GM21737 (cell line): ENCODE results near the gene PCGF2.

Experiments used
- ATAC-seq: cut with Tn5 transposase; IDR thresholded peaks from one replicate; pipeline ENCODE4 v1.9.1; 2021; ENCODE audit warnings: mild to moderate bottlenecking, moderate library complexity; ENCODE audit not compliant: unreplicated experiment

The PCGF2 gene

DNA sequence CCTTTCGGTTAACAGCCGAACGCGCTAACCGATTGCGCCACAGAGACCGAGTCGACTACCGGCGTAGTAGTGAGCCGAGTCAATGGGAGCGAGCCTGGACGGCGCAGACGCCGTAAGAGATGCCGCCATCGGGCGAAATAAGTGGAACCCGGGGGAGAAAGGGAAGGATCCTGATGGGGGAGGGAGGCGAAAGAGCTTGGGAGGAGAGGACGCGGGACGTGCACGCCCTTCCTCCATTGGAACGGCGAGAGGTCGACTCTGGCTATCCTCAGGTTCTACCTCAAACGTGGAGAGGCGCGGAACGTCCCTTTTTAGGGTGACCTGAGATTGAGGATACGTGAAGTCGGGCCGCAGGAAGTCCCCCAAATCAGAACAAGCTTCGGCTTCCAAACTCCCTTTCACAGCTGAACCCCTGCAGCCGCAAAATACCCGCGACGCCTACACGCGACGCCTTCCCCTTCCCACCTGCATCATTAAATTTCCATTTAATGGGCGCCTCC lies 3.7 kb upstream of the PCGF2 start:
- ATAC-seq: peak; percentile 24

DNA sequence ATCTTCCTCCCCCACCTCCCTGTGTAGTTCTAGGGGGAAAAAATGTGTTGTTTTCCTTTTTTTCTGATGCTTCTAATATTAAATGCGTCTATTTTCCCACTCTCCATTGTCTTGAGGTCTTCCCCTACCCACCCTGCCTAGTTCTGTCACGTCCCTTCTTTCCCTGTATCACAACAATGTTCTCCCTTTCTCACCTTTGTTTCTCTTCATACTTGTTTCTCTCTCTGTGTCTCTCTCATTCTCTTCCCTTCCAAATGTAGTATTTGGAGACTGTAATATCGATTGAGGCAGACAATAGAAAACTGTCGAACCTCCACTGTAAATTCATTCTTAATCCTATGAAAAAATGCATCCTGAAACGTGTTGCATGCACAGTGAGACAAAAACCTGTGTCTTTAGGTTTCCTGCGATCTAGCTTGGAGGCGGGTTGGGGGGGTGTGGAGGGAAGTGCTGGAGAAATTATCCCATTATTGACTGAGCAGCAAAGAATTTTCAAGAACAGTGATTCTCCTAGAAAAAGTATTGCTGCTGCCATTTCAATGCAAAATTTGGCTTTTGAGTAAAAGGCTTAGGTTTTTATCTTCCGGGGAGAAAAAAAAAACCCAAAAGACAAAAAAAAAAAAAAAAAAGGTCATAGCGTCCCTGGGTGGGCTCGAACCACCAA lies 3.1 kb upstream of the PCGF2 start:
- ATAC-seq: no peak

DNA sequence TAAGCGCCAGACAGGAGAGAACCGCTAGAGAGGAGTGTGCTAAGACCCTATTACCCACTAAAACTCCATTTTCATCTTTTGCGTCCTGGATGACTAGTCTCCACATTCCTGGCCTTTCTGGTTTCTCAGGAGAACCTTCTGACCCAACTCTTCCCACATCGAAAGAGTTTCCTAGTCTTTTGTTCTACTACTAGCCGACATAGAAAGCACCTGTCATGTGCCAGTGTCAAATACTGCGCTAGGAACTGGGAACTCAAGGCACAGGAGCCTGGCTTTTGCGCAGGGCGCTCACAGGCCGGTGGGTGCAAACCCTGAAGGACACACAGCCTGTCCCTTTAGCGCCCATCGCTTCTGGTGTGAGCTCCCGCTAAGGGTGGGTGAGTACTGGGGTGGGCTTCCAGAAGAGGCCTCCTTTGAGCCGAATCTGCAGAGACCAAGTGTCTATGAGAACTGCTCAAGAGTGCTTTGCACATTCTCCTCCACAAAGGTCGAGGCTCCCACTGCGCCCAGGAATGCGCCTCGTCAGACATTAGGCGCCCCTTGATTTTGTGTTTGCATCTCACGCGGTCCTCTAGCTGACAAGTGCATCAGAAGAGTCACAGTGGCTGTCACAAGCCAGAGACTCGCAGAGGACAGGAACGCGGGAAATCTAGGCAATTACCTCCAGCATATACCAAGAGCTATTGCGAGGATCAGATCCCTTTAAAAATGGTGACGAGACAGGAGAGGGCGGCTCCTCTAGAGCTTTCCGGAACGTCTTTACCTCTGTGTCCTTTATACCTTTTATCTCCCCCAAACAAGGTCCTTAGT lies 2.4 kb upstream of the PCGF2 start:
- no peak for ATAC-seq

DNA sequence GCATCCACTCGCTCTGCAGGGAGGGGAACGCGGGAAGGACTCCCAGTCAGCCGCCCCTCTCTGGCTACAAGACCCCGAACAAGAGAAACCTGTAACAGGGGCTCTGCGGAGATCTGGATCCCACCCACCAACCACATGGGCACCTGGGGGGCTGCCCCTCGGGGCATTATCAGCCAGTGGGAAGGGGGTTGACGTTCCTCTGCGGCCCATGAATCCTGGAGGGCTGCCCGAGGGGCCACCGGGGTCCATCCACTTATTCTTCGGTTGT lies 1.8 kb upstream of the PCGF2 start:
- no peak for ATAC-seq

DNA sequence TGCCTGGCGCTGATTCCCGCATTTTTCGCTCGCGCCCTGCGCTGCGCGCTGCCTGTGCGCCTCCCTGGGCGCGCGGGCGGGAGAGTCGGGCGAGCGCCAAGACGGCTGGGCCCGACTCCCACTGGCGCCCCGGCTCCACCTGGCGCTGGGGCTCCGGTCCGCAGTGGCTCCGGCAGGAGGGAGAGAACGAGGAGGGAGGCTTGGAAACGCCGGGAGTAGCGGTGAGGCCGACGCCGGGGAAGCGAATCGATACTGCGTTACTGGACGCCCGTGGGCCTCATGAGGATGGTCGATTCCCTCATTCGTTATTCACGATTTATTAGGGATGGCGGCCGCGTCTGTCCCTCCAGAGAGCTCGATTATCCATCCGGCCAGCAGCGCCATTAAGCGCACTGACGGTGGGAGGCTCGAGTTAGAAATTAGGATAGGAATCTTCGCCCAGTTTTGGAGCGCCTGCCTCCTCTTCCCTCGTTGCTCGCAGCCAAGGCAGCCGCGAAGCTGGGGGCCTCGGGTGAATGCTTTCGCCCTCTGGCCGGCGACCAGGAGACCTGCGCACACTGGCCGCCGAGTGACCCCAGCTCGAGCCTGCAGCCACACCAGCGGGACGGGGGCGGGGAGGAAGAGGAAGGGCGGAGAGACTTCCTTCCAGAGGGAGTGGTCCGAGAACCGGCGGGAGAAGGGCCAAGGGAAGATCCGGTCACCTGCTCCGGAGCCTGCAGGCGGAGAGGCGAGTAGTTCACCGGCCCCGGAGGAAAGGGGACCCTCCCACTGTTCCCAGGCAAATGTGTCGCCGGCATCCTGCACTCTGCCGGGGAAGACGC lies 1.3 kb upstream of the PCGF2 start:
- ATAC-seq: no peak

DNA sequence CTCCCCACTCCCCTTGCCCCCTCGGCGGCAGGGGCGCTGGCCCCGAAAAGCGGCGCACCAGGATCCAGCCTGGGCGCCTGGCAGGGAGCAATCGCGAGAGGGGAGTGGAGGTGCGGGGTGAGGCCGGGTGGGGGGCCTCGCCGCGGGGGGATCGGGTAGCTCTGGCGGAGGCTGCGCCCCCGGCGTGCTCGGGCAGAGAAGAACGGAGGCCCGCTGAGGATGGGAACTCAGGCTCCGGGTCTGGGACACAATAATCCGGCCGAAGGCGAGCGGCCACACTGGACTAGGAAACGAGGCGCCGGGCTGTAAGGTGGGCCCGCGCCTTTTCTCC lies 721 bp upstream of the PCGF2 start:
- ATAC-seq: no peak

DNA sequence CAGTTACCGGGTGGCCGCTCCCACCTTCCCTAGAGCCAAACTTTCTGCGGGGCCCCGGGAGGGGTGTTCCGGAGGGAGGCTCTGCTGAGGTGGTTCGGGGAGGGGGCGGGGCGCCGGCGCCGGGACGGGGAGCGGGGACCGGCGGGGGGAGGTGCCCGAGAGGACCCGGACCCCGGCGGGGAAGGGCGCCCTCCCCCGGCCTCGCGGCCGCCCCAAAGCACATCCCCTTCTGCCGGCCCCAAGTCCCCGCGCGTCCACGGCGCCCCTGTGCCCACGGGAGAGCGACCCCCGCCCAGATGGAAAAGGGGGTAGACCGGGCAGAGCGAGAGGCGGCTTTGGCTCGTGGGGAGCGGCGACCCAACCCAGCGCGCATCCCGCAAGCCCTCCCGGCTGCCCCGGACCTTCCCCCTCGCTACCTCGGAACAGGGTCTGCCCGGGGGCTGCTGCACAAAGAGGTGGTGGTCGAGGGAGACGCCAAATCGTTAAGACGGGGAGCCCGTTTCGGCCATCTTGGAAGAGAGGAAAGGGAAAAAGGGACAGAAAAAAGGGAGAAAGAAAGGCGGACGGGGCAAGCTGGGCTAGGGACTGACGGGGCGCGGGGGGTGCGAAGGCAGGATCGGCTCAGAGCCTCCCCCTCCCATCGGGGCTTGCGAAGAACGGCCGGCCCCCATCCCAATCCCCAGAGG lies 530 bp downstream of the PCGF2 start:
- no peak for ATAC-seq

DNA sequence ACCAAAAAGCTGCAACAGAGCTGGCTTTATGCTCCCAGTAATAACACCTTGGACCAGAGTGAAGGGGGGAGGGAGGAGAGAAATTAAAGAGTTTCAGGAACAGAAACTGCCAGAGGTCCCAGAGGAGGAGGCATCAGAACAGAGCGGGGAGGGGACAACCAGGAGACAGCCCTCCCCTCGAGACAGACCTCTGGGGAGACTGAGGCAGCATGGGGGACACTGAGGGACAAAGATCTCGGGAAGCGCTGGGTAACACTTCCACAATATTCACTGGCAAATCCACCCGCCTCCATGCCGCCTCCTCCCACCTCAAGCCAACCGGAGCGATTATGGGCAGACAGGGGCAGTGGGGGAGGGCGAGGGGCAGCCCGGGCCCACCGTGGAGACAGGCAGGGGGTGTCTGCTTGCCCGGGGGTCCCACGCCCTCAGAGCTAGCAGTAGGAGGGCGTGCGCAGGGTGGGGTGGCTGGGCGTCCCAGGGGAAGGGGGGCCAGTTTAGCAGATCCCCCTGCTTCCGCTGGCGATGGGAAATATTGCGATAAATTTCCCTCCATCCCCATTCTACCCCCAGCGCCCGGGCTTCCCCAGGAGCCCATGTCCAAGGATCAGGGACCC lies 1.2 kb downstream of the PCGF2 start:
- ATAC-seq: no peak

DNA sequence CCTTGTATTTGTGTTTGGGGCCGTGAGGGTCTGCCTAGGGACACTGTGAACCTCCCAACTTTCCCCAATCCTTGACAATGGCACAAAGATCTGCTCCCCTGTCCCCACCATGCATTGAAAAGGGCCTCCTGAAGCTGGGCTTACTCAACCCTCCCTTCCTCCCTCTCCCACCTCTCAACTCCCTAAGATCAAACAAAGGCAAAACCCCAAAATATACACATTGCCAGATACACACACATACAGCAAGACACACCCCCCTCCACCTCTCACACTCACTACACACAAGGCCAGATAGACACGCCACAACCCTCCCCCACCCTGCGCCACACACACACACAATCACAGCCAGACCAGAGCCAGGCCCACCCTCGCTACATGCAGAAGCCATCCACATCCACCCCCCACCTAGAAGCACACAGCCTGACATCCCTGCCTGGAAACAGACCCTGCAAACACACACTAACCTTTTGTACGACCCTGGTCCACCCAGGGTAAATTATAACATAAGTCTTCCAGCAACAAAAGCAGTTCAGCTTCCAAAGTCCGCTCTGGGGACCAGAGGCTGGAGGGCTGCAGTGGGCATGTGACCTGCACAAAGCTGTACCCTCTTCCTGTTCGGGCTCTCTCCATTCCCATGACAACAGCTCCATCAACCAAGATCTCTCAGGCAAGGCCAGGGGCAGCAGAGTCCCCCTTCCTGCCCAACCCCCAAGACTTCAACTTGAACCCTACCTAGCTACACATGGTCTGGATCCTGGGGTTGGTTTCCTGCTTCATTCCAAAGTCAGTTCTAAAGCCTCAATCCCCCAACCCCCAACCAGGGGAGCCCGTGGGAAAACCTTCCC lies 1.9 kb downstream of the PCGF2 start:
- ATAC-seq: no peak

DNA sequence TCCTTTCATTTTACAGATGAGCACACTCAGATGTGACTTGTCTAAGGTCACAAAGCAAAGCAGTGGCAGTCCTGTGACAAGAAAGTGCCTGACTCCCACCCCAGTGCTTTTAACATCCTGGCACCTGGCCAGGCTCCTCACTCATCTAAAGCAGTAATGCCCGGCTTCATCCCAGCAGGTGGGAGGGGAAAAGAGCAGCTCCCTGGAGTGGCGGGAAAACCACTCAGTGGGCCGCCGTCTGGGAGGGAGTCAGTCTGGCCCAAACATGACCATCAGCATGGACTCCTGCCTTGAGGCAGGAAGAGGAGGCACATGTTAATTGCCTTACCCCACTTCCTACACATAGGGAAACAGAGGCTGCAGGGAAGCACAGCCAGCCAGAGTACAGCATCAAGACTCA lies 2.6 kb downstream of the PCGF2 start:
- no peak for ATAC-seq

DNA sequence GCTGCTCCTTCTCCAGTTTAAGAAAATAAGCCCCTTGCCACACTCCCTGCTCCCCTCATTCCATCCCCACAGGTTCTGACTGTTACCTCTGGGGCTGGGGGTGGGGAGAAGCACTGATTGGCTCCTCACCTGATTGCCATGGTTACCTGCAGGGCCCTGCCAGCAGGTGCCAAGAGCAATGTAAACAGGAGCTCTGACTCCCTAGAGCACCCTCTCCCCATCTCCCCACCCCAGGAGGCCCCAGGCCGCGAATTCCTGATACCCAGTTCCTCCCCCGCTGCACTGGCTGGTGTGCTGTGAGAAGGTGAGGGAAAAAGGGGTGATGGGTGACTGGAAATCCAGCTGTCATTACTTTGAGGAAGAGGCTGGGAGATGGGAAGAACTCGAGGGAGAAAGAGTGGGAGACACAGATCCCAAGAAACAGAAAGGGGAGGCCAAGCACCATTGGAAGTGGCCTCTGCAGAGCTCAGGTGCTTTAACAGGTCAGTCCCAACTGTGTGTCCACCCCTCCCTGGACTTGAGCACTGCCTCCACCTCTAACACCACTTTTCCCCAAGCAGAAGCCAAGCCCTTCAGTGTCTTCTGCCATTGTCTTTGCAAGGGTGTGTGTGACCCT lies 4.5 kb downstream of the PCGF2 start:
- ATAC-seq: no peak

DNA sequence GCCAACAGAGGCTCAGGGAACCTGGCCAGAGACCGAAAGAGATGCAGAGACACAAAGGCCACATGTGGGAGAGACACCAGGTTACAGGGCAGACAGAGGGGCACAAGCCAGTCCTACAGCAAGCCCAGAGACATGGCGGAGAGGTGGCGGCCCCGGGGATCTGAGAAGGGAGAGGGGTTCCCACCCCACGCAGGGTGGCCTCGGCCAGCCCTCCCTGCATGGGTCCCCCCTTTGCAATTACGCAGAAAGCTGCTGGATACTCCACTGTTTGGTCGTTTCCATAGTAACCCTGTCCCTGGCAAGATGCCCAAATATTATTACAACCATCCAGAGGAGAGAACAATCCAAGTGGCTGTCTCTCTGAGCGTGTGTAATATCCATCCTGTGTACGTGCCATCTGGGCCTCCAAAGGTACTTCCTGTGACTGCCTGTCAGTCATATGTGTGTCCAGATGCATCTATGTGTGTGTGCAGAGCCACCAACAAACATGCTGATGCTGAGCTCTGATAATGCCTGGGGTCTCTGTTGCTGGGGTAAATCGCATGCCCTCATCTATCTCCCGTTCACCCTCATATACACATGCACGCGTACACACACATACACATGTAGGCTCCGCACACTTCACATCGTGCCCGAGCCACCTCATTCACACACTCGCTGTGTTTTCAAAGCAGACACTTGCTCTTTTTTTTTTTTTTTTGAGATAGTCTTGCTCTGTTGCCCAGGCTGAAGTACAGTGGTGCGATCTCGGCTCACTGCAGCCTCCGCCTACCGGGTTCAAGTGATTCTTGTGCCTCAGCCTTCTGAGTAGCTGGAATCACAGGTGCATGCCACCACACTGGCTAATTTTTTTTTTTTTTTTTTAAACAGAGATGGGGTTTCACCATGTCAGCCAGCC lies 5.5 kb downstream of the PCGF2 start:
- ATAC-seq: no peak

DNA sequence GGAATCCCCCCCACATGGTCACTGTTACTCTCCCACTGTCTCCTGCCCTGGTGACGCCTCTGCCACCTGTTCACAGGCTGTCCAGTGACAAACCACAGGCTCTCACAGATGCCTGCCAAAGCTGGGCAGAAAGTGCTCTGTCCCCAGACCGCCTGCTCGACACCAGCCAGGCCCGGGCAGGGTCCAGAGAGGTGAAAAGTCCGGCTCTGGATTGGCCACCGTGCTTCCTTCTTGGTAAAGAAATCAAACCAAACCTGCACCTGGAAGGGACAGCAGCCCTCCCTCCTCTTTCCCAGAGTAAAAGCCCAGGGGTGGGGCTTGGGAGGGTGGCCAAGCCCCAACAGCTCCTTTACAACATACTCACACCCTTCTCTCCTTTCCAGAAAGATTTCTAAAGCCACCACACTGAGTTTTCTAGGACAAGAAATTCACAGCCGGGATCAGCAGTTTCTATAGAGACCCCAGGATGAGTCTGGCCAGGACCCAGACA lies 6.2 kb downstream of the PCGF2 start:
- ATAC-seq: no peak

DNA sequence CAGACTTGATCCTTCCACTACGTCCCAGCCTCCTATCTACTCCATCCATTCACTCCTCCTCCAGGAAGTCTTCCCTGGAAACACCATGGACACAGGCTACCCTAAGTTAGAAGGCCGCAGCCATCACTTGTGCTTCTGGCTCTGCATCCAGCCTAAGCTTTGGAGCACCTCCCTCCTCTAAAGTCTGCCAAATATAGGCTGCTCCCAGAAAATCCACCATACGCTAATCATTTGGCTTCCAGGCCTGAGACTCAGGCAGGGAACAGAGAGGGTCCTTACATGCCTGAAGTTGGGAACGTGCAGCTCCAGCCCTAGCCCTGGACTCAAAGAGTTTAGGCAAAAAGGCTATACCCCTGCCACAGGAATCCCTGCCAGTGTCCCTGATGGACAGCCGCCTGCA lies 6.7 kb downstream of the PCGF2 start:
- ATAC-seq: no peak

DNA sequence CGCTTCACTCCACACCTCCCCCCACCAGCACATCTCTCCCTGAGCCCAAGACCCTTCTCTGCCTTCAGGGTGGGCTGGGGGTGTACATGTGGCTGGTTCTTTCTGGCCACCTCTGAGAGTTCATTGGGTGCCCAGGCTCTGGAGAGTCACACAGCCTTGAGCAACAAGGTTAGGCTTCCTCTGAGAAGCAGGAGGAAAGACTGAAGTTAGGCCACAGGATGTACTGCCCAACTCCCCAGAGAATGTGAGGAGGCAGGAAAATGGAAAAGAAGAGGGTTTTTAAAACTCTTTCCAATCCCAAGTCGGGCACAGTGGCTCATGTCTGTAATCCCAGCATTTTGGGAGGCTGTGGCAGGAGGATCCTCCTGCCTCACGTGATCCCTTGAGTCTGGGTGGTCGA lies 7.3 kb downstream of the PCGF2 start:
- no peak for ATAC-seq

DNA sequence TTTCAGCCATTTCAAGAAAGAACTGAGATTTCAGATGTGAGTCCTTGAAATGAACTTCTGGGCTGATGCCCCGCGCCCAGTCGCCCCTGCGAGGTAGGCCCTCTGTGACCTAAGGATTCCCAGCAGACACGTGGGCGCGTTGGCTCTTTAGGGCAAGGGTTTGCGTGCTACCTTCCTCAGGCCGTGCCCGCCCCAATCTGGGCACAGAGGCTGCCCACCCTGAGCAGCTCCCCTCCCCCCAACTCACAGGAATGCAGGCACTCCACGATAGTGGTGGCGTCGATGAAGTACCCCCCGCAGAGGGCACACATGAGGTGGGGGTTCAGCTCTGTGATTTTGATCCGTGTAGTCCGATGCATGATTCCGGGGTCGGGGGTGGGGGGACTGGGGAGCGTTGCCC lies 8.1 kb downstream of the PCGF2 start:
- no peak for ATAC-seq

DNA sequence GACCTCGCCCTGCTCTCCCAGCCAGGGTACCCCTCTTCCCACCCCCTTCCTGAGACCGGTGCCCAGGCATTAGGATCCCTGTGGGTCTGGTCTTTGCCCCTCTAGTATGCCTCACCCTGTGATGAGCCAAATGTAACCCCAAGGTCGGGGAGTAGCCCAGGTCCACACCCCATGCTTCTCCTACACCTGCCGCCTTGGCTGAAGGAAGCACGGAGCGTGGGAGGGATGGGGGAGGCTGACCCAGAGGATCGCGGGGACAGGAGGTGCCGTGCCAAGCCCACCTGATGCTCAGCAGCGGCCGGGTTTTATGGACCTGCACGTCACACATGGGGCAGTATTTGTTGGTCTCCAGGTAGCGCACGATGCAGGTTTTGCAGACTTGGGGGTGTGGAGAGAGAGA lies 8.8 kb downstream of the PCGF2 start:
- ATAC-seq: no peak

DNA sequence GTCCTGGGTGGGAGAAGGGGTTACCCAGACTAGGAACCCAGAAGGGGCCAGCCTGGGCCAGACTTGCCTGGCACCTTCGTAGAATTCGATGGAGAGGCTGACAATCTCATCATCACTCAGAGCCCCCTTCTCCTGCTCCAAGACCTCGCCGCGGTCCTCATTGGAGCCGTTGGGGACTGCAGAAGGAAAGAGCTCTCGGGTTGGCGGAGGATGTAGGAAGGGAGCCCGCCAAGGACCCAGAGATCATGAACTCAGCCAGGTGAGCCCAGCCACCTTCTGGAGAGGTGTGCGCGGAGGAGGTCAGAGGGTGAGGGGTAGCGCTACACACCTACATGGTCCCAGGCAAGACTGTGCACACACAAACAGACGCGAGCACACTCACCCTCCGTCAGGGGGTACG lies 9.4 kb downstream of the PCGF2 start:
- ATAC-seq: no peak
